Osteoblast (primary cell): ENCODE data around the gene GKN1. TPM values are rescaled to one million over a fixed set of nuclear protein-coding genes. Genes with fewer than 3 reads are reported as not detected.
A peak's percentile ranks its signal among the peaks of the same experiment; 100 is the strongest.

Experiments
- DNase-seq: peaks from one replicate; pipeline ENCODE4 v3.0.0; 2011; ENCODE audit warnings: low spot score, mixed read lengths; ENCODE audit not compliant: insufficient read length; ENCODE audit errors: missing footprints
- H2AFZ ChIP-seq: 2 replicates; pipeline ENCODE4 v1.6.0; 2011; ENCODE audit warnings: mild to moderate bottlenecking, low read length
- H3K27ac ChIP-seq: 2 replicates; pipeline ENCODE4 v1.5.1; 2011; ENCODE audit warnings: mild to moderate bottlenecking, low read depth, low read length, moderate library complexity
- H3K27me3 ChIP-seq: 2 replicates; pipeline ENCODE4 v1.6.0; 2012; ENCODE audit warnings: mild to moderate bottlenecking, control low read depth, inconsistent platforms, low read length, moderate library complexity; ENCODE audit not compliant: insufficient read depth
- H3K36me3 ChIP-seq: 2 replicates; pipeline ENCODE4 v1.5.1; 2011; ENCODE audit warnings: mild to moderate bottlenecking, low read length, control low read depth, moderate library complexity; ENCODE audit not compliant: insufficient read depth
- H3K4me1 ChIP-seq: 2 replicates; pipeline ENCODE4 v1.5.1; 2011; ENCODE audit warnings: mild to moderate bottlenecking, low read length, control low read depth, moderate library complexity; ENCODE audit not compliant: insufficient read depth
- H3K4me2 ChIP-seq: 2 replicates; pipeline ENCODE4 v1.6.0; 2011; ENCODE audit warnings: mild to moderate bottlenecking, low read length; ENCODE audit not compliant: insufficient read depth
- H3K4me3 ChIP-seq: fragments of 200-600 bp; sonication (generic); 3 replicates; pipeline ENCODE4 v1.5.1; 2012; ENCODE audit warnings: mild to moderate bottlenecking, low read length, inconsistent platforms; ENCODE audit not compliant: insufficient read depth
- H3K79me2 ChIP-seq: 2 replicates; pipeline ENCODE4 v1.6.0; 2012; ENCODE audit warnings: mild to moderate bottlenecking, low read length, control low read depth, inconsistent platforms; ENCODE audit not compliant: insufficient read depth
- H3K9me3 ChIP-seq: 2 replicates; pipeline ENCODE4 v1.5.1; 2011; ENCODE audit warnings: low read depth, low read length, control low read depth
- H4K20me1 ChIP-seq: 2 replicates; pipeline ENCODE4 v1.6.0; 2012; ENCODE audit warnings: mild to moderate bottlenecking, low read length, control low read depth; ENCODE audit not compliant: insufficient read depth
- total RNA-seq: library from RNA; depleted of rRNA; stranded (reverse); fragments of >200 nt; gene quantifications from 2 replicates; pipeline ENCODE4 v1.2.3, GENCODE V29; 2012
- TF ChIP-seq, protein P1 (sequence below): IDR thresholded peaks from 2 replicates; pipeline ENCODE4 v1.5.1; 2011; ENCODE audit warnings: mild to moderate bottlenecking, low read depth, low read length, moderate library complexity; ENCODE audit errors: extremely low read depth

Gene GKN1, protein sequence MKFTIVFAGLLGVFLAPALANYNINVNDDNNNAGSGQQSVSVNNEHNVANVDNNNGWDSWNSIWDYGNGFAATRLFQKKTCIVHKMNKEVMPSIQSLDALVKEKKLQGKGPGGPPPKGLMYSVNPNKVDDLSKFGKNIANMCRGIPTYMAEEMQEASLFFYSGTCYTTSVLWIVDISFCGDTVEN
- 0.29 TPM in 1 of 2 replicates, not detected in the other for total RNA-seq

DNA sequence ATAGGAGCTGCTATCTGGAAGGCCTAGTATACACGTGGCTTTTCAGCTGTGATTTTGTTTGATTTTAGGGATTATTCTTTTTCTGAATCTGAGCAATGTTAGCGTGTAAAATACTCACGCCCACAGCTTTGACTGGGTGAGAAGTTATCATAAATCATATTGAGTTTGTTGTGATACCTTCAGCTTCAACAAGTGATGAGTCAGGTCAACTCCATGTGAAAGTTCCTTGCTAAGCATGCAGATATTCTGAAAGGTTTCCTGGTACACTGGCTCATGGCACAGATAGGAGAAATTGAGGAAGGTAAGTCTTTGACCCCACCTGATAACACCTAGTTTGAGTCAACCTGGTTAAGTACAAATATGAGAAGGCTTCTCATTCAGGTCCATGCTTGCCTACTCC is at the start of gene GKN1:
TSS of gene GKN1 (plus strand) at position 386 of the 400 bp plus-strand sequence. CDS start 42 bp downstream, outside the sequence.
- peak within 1 kb of the TSS; percentile 63 for H3K27ac ChIP-seq
- no peaks in the 10 kb centered on the region for H3K9me3 ChIP-seq
- TF ChIP-seq, protein P1, sequence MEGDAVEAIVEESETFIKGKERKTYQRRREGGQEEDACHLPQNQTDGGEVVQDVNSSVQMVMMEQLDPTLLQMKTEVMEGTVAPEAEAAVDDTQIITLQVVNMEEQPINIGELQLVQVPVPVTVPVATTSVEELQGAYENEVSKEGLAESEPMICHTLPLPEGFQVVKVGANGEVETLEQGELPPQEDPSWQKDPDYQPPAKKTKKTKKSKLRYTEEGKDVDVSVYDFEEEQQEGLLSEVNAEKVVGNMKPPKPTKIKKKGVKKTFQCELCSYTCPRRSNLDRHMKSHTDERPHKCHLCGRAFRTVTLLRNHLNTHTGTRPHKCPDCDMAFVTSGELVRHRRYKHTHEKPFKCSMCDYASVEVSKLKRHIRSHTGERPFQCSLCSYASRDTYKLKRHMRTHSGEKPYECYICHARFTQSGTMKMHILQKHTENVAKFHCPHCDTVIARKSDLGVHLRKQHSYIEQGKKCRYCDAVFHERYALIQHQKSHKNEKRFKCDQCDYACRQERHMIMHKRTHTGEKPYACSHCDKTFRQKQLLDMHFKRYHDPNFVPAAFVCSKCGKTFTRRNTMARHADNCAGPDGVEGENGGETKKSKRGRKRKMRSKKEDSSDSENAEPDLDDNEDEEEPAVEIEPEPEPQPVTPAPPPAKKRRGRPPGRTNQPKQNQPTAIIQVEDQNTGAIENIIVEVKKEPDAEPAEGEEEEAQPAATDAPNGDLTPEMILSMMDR, result no peak
- no peaks in the 10 kb centered on the region for H3K27me3 ChIP-seq
- no peaks in the 10 kb centered on the region for H3K36me3 ChIP-seq
- no peak for DNase-seq
- H2AFZ ChIP-seq, result peak within 1 kb of the TSS; percentile 52
- peak within 1 kb of the TSS; percentile 35 for H3K4me2 ChIP-seq
- H3K4me3 ChIP-seq, result no peak within 1 kb of the TSS
- no peaks in the 10 kb centered on the region for H4K20me1 ChIP-seq
- H3K4me1 ChIP-seq, result peaks cover 43% of the 10 kb centered on the region
- no peaks in the 10 kb centered on the region for H3K79me2 ChIP-seq

DNA sequence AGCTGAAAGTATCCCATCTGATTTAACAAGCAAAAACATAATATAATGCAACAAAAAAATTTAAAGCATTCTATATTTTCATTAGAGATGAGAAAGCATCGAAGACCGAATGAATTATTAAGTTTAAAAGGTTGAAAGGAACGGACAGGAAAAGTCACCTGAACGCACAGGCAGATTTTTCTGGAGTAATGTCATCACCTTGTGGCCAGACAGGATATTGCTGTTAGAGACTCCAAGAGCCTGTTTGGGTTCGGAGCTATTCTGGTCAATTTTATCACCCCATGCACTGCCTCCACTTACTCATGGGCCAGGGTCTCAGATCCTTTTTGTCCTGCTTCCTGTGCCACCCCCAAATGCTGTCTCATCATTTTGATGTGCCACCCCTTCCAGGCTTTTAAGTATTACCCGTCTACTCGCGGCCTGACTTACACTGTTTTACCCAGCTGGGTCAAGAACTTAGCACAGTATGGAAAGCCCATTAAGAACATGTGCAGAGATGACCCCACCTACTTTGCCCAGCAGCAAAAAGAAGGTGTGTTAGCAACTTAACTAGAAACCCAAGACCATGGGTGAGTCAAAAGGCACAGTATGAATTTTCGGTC is 49.0 kb upstream of the GKN1 start:
- TF ChIP-seq, protein P1, result peak; percentile 92
- DNase-seq, result peak; percentile 44
- H3K27me3 ChIP-seq, result peaks cover 18% of the 10 kb centered on the region
- H3K4me2 ChIP-seq, result no peak overlapping the region
- H3K36me3 ChIP-seq, result no peaks in the 10 kb centered on the region
- no peaks in the 10 kb centered on the region for H4K20me1 ChIP-seq
- no peak overlapping the region for H3K27ac ChIP-seq
- no peaks in the 10 kb centered on the region for H3K9me3 ChIP-seq
- no peaks in the 10 kb centered on the region for H3K79me2 ChIP-seq
- H3K4me3 ChIP-seq, result no peak overlapping the region
- H3K4me1 ChIP-seq, result no peaks in the 10 kb centered on the region
- no peak overlapping the region for H2AFZ ChIP-seq

DNA sequence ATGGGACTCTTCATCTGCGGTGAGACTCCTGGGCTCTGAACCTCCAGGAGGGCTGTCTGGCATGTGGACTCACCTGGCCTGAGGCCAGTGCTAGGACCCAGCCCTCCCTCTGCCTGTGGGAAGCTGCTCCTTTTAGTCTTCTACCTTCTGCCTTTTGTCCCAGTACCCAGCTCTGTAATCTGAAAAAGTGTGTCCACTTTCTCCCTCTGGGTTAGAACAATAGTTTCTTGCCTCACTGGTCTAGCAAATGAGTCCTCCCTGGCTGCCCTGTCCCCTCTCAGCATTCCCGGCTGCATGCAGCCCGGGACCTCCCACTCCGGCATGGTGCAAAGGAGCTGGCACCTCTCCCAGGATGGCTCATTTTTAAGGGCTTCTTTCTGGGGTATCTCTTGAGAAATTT is 47.6 kb upstream of the GKN1 start:
- peak; percentile 54 for DNase-seq
- H3K27me3 ChIP-seq, result peaks cover 15% of the 10 kb centered on the region

More for the DNA sequence above, 47.6 kb upstream of the GKN1 start:
- Histone ChIP-seq H4K20me1 (no peaks in the 10 kb centered on the region), H3K79me2 (no peaks in the 10 kb centered on the region), H3K4me2 (no peak overlapping the region), H3K27ac (no peak overlapping the region), H2AFZ (no peak overlapping the region), H3K4me1 (no peaks in the 10 kb centered on the region), H3K36me3 (no peaks in the 10 kb centered on the region), H3K4me3 (no peak overlapping the region), H3K9me3 (no peaks in the 10 kb centered on the region)
- TF ChIP-seq, protein P1, result no peak
